Measurements from ENCODE around the gene TPCN1.
A peak's percentile ranks its signal among the peaks of the same experiment; 100 is the strongest.

DNA sequence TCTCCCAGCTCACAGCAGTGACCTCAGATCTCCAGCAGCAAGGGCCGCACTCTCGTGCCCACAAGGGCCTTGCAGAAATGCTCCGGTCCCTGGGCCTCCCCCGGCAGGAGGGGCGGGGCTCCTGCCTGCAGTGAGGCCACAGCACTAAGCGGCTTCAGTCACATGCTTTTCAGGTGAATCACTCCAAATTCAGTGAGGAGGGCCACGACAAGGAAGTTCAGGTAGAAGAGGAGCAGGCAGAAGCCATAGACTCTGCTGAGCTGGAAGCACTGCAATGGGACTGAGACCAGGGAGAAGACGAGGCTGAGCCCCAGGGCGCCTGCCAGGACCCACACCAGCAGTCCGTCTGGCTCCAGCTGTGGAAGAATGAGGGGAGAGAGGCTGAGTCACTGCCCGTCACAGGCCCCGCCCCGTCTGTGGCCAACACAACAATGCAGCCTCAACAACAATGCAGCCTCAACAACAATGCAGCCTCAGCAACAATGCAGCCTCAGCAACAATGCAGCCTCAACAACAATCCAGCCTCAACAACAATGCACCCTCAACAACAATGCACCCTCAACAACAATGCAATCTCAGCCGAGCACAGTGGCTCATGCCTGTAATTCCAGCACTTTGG, 78.5 kb downstream of the TPCN1 start:
- TF ChIP-seq, protein P1, sequence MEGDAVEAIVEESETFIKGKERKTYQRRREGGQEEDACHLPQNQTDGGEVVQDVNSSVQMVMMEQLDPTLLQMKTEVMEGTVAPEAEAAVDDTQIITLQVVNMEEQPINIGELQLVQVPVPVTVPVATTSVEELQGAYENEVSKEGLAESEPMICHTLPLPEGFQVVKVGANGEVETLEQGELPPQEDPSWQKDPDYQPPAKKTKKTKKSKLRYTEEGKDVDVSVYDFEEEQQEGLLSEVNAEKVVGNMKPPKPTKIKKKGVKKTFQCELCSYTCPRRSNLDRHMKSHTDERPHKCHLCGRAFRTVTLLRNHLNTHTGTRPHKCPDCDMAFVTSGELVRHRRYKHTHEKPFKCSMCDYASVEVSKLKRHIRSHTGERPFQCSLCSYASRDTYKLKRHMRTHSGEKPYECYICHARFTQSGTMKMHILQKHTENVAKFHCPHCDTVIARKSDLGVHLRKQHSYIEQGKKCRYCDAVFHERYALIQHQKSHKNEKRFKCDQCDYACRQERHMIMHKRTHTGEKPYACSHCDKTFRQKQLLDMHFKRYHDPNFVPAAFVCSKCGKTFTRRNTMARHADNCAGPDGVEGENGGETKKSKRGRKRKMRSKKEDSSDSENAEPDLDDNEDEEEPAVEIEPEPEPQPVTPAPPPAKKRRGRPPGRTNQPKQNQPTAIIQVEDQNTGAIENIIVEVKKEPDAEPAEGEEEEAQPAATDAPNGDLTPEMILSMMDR (IDR thresholded peaks at IDR 0.05 in 8 of 11, conservative IDR thresholded peaks at IDR 0.05 in 3 of 11): no peak
- TF ChIP-seq POLR2A (IDR thresholded peaks at IDR 0.05) (no peak), POLR2AphosphoS5 (IDR thresholded peaks at IDR 0.05) (peak; percentile 17 to 64 (median 19))

Data from spleen (tissue), 7 donors.